Suppressor macrophage treated with lipopolysaccharide for 4 hours (primary cell): ENCODE data around the gene SNRNP200.
"Not testable (repeated sequence)": the region's sequence is repeated elsewhere in the genome, so short reads cannot be mapped to it uniquely, and the experiment has no call there.

Experiments
- DNase-seq: peaks from one replicate; pipeline ENCODE4 v3.0.0-alpha.2; 2020

Gene SNRNP200

DNA sequence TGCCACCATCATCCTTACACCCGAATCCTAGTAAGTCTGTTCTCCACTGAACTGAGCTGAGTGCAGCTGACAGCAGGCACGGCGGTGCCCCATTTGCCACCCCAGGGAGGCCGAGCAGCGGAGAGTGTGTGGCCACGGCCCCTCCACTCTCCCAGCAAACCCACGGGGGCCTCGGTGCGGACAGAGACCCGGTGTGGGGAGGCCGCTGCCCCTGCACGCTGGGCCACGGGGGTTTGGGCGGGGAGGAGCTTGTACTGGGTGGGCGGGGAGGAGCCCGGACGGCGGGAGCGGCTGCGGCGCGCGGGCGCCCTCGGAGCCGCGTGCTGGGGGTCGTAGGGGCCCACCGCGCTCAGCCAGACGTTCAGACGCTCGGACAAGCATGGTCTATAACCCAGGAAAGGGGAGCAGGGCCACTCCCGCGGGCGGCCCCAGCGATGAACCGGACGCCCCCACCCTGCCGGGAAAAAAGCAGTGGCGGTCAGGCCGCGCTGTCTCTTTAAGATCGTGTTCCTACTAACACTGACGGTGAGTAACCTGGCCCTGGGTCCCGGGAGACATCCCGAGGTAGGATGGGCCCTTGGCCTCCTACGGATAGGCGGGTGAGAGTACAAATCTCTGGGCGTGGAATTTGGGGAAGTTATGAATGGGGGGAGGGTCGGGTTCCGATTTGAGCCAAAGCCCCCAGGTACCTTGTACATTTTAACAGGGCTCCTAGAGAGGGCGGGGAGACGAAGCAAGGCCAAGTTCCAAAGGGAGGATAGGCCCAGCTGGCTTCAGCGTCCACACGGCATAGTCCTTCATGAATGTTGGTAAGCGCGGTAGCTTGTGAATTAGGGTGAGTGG lies 19.9 kb upstream of the SNRNP200 start, which contains the start of gene ITPRIPL1:
ITPRIPL1 (plus strand) TSS at position 277 of the 843 bp plus-strand sequence; CDS start at position 800, 523 bp downstream.
- no peak for DNase-seq

DNA sequence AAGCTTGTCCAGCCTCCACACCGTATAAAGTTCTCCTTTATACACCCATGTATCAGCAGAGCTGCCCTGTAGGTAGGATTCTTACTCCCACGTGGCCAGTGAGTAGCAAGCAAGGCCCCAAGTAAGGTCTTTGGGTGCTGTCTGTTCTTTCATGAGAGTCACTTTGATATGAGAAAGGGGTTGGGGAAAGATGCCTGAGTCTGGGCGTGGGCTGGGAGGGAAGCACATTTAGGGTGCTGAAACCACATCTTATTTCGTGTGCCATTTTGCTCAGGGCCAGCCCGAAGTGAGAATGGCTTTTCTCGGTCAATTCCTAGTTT lies 19.3 kb upstream of the SNRNP200 start:
- no peak for DNase-seq

DNA sequence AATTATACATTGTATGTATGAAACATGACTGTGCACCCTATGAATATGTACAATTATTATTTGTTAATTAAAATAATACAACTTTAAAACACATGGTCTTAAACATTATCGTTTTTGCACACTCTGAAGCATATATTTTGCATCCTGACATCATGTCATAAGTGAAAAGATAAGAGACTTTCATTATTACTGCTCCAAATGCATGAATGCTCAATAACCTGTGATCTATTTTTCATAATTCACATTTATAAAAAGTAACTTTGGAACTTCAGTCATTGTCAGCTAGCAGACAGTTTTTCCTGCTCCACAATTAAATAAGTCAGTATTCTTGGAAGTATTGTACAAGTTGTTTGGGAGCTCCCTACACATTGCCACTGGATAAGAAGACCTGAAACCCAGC lies 18.5 kb upstream of the SNRNP200 start:
- DNase-seq, result no peak

DNA sequence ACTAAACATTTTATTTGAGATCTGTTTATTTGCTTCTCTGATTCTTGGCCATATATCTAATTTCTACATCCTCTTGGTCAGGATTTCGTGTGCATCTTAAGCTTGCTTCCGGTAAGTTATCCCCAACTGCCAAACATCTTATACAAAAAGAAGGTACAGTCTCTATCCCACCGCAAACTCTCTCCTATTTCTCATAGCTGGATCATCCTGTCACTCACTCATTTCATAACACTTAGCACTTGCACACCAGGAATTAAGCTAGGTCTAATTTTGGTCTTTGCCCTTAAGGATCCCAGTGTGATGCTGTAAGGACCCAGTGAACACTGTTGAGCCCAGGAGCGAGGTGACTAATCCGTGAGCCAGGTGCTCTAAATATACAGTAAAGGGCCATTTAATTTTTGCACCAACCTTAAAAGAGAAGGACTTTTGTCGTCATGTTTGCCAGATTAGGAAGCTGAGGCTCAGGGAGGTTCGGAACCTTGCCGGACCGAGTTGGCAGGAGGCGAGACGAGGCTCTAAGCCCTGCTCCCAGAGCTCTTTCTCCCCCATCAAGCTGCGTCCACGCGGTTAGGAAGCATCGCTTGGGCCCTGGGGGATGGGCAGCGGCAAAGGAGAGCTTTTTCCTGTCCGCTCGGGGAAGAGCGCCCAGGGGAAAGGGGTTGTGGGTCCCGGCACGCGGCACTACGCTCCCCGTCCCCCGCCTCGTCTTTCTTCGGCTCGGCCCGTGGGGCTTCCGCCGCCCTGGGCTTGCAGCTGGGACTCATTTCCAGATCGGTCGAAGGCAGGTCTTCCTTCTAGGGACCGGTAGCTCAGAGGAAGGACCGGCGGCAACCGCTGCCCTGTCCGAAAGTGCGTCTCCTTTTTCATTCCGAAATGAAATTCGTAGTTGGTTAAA lies 15.6 kb upstream of the SNRNP200 start:
- DNase-seq, result no peak

DNA sequence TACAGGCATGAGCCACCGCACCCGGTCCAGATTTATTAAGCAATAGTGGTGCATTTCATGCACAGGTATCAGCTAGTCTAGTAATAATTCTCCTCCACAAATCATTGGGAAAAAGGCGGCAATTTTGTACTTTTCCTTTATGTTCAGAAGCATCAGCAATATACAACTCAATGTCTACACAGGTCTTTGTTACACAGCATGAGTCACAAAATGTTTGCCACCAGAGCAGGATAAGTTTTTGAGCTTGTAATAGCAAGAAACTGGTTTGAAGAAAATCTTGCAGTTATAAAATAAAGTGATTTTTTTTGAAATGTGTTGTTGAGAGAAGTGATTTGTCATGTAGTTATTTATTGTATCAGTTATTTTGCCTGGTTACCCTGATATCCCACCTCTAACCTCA lies 15.0 kb upstream of the SNRNP200 start:
- no peak for DNase-seq

DNA sequence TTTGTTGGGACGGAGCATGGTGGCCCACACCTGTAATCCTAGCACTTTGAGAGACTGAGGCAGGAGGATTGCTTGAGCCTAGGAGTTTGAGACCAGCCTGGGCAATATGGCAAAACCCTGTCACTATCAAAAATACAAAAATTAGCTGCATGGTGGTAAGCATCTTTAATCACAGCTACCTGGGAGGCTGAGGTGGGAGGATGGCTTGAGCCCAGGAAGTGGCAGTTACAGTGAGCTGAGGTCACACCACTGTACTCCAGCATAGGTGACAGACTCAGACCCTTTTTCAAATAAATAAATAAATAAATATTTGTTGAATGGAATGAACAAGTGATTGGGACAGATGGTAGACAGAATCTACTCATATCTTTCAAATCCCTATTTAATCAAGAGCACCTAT lies 14.1 kb upstream of the SNRNP200 start:
- no peak for DNase-seq

DNA sequence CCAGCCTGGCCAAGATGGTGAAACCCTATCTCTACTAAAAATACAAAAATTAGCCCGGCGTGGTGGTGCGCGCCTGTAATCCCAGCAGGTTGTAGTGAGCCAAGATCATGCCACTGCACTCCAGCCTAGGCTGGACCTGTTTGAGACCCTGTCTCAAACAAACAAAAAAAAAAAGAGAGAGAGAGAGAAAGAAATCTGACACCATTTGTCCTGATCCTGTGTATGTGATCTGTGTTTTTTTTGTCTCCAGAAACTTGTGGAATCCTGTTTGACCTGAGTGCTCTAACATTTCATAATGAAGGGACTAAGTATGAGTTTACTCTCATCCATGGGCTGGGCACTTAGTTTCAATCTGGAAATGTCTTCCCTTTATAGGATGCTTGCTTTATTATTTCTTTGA lies 13.4 kb upstream of the SNRNP200 start:
- DNase-seq, result no peak

DNA sequence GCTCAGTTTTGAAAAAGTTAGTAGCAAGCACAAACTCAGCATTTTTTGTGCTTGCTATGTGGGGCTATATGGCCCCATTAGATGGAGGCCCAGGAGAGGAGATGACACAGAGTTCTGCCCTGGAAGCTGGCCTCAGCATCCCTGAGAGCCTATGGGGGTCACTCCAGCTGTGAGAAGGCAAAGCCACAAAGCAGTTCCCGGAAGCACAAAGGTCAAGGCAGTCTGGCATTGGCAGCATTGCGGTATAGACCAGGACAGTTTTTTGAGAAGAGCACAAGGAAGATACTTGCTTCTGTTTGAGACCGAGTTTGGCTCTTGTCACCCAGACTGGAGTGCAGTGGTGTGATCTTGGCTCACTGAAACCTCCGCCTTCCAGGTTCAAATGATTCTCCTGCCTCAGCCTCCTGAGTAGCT lies 12.2 kb upstream of the SNRNP200 start:
- DNase-seq, result no peak

DNA sequence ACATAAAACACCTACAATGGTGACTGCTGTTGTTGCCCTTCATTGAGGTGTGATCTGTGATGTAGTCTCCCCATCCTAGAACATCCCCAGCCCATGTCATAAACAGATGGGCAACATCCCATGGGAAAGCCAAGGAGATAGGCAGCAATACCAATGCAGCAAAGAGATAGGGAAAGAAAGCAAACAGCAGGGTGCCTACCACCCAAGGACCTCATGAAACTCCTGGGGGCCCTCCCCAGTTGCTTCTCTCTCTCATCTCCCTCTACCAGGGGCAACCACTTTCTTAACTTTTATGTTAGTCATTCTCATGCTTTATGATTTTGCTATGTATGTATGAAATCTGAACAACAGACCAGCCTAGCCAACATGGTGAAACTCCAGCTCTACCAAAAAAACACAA lies 11.7 kb upstream of the SNRNP200 start:
- no peak for DNase-seq

DNA sequence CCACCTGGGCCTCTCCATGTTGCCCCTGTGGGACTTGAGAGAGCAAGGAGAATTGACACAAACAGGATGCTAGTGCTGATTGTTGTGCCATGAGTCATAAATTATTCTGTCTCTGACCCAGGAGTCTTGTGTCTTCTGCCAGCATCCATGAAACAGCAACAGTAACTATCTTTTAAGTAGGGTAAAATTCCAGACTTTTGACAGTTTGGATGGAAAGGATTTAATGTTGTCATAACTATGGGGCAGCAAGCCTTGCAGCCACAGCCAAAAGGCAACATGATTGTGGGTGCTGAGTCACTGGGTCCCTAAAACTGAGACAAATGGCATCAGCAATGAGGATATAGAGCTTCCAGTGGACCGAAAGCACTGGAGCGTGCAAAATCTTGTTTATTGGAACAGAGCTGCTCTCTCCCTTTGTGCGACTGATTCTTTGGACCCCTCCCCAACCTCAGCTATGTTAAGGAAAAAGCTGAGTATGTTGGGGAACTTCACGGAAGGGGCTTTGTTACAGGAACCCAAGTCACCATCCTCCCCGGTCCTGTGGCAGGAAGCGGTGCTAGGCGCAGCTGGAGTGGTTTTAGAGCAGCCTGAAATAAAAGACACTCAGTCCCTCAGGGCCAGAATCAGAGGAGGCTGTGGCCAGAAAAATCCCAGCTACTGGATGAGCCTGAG lies 10.2 kb upstream of the SNRNP200 start:
- no peak for DNase-seq

DNA sequence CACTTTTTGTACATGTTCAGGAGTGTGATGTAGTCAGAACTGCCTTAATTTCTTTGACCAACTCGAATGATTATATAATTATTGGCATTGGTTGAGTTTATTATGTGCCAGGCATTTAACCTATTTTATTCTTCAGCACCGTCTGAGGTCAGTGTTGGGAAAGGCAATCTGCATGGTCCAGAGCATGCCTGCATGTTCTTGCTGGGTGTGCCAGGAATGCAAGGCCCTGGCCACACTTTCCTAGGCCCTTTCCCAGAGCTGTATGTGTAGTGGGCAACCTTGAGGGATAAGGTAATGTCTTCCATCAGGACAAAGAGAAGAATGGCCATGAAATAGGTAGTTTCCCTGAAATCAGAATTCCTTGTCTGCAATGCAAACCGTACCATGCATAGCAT lies 9.7 kb upstream of the SNRNP200 start:
- DNase-seq, result no peak

DNA sequence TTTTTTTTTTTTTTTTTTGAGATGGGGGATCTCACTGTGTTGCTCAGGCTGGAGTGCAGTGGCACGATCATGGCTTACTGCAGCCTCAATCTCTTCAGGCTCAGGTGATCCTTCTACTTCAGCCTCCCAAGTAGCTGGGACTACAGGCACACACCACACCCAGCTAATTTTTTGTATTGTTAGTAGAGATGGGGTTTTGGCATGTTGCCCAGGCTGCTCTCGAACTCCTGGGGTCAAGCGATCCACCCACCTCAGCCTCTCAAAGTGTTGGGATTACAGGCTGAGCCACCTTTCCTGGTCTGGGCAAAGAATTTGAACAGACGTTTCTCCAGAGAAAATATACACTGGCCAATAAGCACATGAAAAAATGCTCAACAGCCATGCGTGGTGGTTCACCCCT lies 2.9 kb upstream of the SNRNP200 start:
- no peak for DNase-seq

DNA sequence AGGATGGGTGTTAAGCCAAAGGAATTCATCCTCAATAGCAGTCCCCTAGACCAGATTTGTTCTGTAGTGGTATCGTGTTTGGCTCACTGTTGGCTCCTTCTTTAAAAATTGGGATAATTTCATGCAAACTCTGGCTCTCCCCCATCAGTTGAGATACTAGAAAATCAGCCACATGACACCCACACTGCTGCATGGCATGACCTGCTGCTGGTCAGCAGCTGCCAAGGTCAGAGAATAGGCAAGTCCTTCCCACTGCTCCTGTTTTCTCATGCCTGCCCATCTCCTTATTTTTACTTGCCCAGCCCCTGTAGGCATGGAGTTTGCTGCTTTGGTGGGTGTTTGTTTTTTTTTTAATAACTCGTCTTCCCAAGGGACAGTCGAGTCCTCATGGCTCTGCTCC lies 1.0 kb upstream of the SNRNP200 start:
- no peak for DNase-seq

DNA sequence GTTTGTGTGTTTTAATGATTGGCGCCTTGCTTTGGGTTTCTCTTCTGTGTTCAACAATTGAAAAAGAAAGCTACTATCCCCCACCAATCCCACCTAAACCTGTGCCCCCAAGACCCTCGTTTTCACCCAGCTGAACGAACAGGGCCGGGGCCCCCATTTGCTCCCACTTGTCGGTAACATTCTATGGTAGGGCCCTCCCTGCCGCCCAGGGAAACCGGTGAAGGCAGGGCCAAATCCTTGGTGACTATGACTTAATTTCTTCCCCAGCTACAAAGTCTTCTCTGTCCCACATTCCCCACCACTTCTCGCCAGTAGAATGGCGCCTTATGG lies 598 bp upstream of the SNRNP200 start:
- no peak for DNase-seq

DNA sequence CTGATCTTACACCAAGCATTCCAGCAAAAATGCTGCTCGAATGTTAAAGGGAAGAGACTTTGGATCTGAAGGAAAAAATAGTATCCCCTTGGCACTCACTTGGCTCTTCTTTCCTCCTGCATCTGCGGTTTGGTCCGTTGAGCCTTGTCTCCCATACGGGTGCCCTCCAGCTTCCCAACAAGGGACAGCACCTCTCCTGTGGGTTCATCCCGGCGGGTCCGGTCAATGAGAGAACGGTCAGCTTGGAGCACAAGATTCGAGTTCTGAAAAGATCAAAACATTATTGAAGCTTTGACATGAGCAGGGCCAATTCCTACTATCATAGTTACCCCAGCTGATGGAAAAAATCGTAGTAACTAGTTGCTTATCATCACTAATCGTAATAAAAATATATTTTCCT lies 740 bp downstream of the SNRNP200 start:
- no peak for DNase-seq

DNA sequence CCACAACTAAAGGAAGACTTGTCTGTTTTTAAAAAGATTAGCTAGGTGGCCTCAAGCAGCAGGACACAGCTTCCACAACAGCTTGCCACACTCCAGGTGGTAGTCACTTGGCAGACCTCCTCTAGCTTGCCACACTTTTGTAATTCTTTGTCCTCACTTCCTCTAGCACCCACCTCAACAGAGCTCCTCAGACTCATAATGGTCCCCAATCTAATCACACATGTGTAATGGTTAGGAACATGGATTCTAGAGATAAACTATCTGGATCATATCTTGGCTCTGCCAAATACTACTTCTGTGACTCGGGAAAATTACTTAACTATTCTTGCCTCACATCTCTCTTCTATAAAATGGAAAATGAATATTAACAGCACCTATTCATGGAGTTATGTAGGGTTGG lies 3.5 kb downstream of the SNRNP200 start:
- DNase-seq, result no peak

DNA sequence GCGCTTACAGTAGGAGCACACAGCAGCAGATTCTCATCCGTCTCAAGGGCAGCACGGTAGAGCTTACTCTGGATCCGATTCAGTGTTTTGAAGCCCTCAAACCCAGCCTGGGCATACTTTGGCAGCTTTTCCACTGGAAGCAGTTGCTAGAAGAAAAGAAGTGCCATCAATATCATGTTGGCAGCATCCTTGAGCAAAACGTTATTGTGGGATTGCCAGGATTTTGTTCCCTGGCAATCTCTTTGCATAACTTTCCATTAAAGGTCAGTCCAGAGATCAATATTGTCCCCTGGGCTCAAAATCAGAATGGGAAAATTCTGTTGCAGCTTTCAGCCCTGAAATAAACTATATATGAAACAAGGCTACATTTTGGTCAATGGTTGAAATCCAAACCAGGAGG lies 8.4 kb downstream of the SNRNP200 start:
- DNase-seq, result no peak

DNA sequence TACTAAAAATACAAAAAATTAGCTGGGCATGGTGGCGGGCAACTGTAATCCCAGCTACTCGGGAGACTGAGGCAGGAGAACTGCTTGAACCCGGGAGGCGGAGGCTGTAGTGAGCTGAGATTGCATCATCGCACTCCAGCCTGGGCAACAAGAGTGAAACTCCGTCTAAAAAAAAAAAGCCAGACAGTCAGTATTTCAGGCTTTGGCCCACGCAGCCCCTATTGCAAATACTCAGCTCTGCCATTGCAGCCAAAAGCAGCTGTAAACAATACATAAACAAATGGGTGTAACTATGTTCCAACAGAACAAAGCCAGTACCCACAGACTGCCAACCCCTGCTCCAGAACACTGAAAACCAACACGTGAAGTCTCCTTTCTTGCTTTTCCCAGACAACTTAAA lies 11.1 kb downstream of the SNRNP200 start:
- not testable (repeated sequence) for DNase-seq

DNA sequence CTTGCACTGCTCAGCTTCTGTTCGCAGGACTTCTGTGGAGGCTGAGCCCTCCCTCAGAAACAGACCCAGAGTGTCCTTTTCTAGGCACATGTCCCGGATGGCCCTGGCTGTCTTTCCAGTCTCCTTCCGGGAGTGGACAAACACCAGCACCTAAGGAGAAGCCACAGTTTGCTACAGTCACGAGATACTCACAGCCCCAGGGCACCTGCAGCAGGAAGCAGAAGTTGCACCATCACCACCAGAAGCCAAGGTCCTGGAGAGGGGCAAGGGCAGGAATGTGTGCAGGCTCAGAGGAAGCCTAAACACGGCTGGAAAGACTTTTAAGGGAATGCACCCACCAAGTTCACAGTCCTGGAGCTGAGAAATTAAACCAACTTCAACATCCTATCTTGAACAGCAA lies 13.6 kb downstream of the SNRNP200 start:
- DNase-seq, result no peak

DNA sequence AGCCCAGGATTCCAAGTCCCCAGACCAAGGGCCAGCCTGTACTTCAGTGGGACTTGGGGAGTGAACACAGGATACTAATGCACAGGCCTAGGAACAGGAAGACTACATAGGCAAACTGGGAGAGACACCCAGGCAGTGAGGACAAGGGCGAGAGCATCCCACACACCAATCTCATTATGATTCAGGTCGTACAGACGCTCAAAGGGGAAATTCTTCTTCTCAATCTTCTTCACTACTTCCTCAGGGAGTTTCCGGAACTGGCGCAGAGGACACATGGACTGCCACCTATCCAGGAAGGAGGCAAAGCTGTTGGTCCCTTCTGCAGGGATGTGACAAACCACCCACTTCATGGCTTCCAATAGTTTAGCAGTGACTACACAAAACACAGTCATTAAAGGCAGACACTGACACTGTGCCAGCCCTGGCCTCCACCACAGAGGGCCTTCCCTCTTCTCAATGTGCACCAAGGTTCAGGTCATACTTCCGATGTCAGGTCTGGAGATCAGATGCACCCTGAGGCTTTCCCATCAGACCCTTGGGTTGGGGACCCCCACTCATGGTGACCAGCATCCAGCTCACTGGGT lies 18.0 kb downstream of the SNRNP200 start:
- DNase-seq, result no peak

DNA sequence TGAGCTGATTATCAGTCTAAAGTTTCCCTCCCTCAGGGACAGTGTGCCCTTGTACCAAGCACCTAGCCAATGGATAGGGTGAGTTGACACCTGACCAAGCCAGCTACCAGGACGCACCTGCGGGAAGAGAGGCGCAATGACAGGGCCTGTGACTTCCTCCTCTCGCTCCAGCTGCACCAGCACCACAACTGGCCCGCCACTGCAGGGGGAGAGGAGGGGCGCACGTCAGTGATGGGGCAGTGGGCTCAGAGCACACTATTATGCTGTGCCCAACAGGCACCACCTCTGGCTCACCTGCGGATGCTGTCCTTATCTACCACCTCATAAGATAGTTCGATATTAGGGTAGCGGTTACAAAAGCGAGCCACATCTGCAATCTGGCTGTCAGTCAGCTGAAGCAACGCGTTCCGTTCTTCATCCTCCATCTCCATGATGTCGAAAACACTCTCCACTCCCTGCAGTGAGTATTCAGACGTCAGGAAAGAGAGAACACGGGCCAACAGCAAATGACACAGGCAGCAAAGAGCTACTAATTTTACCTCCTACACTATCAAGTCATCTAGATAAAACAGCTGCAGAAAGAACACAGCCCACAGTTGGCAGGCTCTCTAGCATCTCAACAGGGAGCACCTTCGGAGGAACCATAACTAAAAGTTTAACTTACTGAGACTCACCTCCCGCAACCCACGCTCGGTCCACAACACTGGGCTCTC lies 28.4 kb downstream of the SNRNP200 start:
- no peak for DNase-seq

DNA sequence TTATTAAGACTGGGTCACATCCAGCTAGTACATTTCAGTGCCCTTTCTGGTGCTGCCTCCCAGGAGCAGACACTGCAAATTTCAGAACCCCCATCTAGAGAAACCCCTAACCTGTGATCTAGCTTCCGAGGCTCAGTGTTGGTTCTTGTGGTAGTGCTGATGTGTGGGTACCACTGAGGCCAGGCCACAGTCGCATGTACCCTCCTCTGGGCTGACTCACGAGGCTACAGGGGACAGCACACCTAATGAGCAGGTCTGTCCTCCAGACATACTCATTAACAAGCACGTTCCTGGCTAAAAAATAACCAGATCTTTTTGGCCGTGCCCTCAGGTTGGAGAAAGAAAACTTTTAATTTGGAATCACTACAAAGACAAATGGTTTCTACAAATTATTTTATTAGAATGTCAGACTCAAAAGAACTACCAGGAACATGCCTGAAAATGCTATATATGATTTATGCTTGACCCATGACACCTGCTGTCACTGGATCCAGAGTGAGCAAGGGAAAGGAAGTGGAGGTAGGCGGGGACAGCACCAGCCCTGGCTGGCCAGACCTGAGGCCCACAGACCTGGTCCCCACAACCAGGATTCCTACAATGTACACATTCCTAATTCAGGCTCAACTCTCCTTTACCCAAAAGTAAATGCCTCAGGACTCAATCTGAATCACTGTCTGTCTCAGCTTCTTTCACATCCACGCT lies 30.8 kb downstream of the SNRNP200 start:
- DNase-seq, result no peak
